Stimulated activated CD8-positive, alpha-beta memory T cell treated with anti-CD3 and anti-CD28 coated beads, Interleukin-15, amount 100 ng/mL, for 24 hours (primary cell): ENCODE measurements around the gene NDC80.
"Not testable (repeated sequence)": the region's sequence is repeated elsewhere in the genome, so short reads cannot be mapped to it uniquely, and the experiment has no call there.

ENCODE experiments used
- DNase-seq: peaks from one replicate; pipeline ENCODE4 v3.0.0-alpha.2; 2020; ENCODE audit warnings: low read depth

NDC80 gene

GRCh38 chr18:2629003-2629402 is 57.6 kb downstream of the NDC80 start:
- DNase-seq: no peak

GRCh38 chr18:2635586-2635985 is 64.2 kb downstream of the NDC80 start:
- no peak for DNase-seq

- no peak for DNase-seq
Observed at GRCh38 chr18:2636126-2636631, 64.8 kb downstream of the NDC80 start.

GRCh38 chr18:2641638-2642037 is 70.3 kb downstream of the NDC80 start:
- DNase-seq: no peak

GRCh38 chr18:2642771-2643170 is 71.4 kb downstream of the NDC80 start:
- no peak for DNase-seq

DNA sequence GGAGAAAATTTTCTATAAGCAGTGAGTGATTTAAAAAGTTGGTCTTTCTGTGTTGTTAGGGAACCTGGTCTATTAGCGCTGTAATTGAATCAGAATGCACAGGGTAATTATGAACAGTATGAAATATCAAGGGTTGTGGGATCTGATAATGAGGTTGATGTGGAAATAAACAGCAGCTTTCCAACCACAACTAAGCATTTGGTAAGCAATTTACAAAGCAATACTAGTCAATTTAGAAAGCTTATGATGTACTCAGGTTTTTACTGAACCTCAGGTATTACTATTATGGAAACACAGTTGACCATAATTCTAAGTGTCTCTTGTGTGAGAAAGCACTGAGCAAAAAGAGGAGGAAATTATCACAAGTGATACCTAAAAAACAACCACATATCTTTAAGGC is 73.2 kb downstream of the NDC80 start:
- no peak for DNase-seq

DNA sequence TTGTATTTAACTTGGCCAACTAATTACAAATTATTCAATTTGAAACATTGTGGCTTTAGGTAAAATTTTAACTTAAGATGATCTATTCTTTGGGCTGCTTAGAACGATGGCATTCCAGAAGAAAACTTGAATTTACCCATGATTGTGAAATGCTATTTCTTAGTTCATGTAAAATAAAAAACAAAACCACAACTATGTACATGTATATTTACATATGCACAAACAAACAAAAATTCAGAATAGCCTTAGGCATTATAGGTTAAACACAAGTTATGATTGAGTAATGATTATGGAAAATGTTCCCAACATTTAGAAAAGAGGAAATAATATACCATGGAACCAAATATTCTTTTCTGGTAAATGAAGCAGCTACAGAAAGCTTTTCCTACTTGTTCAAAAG is 80.6 kb downstream of the NDC80 start:
- no peak for DNase-seq

DNA sequence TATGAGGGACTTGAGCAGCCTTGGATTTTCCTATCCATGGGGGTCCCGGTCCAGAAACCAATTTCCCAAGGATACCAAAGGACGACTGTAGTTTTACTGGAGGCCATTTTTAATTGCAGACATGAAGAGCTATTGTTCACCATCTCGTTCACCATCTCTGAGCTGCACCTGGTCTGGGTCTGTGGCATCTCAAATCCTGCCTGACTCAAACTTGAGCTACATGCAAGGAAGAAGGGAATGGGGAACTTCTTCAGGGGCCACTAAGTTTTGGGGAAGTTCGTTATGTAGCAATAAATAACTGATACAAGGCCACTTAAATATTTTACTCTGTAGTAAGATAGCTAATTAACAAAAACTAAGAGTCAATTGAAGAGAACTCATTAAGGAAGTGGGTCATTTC is 82.1 kb downstream of the NDC80 start:
- no peak for DNase-seq

GRCh38 chr18:2654169-2654927 is 83.0 kb downstream of the NDC80 start:
- DNase-seq: no peak

DNA sequence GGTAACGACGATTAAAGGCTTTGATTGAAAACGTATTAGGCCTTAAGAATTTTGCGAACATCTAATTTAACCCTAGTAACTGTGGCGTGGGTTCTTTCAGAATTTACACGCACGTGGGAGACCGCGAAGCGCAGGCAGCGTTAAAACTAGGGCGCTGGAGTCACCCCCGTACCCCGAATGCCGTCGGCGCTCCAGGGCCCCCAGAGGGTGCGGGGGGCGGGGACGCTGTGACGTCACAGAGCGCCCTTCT is 83.5 kb downstream of the NDC80 start:
- no peak for DNase-seq

GRCh38 chr18:2655178-2655953 is 84.0 kb downstream of the NDC80 start, which contains the start of gene SMCHD1:
Gene SMCHD1, plus strand, starts transcription at chr18:2655726. Its CDS starts 350 bp downstream, at chr18:2656076.
- peak; percentile 81 for DNase-seq

- no peak for DNase-seq
Observed at GRCh38 chr18:2655954-2656236, 84.5 kb downstream of the NDC80 start.

GRCh38 chr18:2656237-2656980 is 85.1 kb downstream of the NDC80 start:
- DNase-seq: peak; percentile 18

- DNase-seq: no peak
Observed at GRCh38 chr18:2656981-2657512, 85.7 kb downstream of the NDC80 start.

DNA sequence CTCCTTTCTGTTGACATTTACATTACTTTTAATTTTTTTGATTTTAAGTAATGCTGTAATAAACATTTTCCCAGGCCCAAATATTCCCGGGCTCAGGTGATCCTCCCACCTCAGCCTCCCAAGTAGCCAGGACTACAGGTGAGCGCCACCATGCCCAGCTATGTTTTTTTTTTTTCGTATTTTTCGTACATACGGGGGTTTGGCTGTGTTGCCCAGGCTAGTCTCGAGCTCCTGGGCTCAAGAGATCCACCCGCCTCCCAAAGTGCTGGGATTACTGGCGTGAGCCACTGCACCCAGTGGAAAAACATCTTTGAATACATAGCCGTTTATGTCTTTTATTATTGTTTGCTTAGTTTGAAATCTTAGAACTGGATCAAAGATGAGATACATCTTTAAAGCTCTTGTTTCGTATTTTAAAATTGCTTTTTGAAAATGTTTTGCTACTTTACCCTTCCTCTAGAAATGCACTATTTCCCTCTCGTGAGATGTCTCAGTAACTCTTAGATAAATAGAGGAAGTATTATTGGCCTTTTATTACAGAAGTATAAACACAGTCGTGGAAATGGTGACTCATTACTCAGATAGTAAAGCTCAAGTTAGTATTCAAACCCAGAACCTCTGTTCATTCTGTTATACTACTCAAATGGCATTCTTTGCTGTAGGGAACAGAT is 86.6 kb downstream of the NDC80 start:
- no peak for DNase-seq

DNA sequence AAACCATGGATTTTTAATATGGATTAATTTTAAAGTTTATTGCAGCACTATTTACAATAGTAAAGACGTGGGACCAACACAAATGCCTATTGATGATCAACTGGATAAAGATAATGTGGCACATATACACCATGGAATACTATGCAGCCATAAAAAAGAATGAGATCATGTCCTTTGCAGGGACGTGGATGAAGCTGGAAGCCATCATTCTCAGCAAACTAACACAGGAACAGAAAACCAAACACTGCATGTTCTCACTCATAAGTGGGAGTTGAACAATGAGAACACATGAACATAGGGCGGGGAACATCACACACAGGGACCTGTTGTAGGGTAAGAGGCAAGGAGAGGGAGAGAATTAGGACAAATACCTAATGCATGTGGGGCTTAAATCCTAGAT is 89.5 kb downstream of the NDC80 start:
- not testable (repeated sequence) for DNase-seq

DNA sequence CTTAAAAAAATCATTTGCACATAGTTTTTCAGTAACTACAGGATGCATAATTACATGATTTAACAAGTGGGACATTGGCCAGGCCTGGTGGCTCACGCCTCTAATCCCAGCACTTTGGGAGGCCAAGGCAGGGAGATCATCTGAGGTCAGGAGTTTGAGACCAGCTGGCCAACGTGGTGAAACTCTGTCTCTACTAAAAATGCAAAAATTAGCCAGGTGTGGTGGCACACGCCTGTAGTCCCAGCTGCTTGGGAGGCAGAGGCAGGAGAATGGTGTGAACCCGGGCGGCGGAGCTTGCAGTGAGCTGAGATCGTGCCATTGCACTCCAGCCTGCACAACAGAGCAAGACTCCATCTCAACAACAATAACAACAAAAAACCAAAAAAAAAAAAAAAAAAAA is 90.9 kb downstream of the NDC80 start:
- DNase-seq: not testable (repeated sequence)

DNA sequence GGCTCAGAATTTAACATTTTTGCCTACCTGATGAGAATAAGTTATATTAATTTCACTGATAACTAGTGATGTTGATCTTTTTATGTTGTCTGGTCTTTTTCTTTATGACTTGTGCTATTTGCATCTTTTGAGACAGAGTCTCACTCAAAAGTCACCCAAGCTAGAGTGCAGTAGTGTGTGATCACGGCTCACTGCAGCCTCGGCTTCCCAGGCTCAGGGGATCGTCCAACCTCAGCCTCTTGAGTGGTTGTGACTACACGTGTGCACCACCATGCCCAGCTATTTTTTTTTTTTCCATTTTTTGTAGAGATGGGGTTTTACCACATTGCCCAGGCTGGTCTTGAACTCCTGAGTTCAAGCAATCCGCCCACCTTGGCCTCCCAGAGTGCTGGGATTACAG is 91.6 kb downstream of the NDC80 start:
- no peak for DNase-seq
